HCT116 (cell line): Measurements from ENCODE around the gene CD300LB. TPM values are rescaled to one million over a fixed set of nuclear protein-coding genes. Genes with fewer than 3 reads are reported as not detected.
A peak's percentile ranks its signal among the peaks of the same experiment; 100 is the strongest.
"Not testable (repeated sequence)": the region's sequence is repeated elsewhere in the genome, so short reads cannot be mapped to it uniquely, and the experiment has no call there.

Experiments
- ATAC-seq: fragments of 200-7000 bp; cut with Tn5 transposase; 2 replicates; pipeline ENCODE4 v1.9.1; 2020; ENCODE audit warnings: mild to moderate bottlenecking, moderate library complexity
- BruUV-seq: library from RNA; stranded (reverse); fragments of 400-500 nt; replicated peaks from 2 replicates; lab custom pipeline; 2021; lab: Mats Ljungman, UMichigan
- CTCF ChIA-PET: fragments of 300-600 bp; sonication (Branson Sonifier 250); formaldehyde crosslinking; loops from one replicate; lab custom pipeline; 2021; ENCODE audit warnings: antibody characterized with exemption; lab: Charles Lee
- POLR2A ChIA-PET: fragments of 300-600, 350-600 bp; sonication (Branson Sonifier 250); formaldehyde crosslinking; loops from one replicate; lab custom pipeline; 2021; ENCODE audit warnings: antibody characterized with exemption; lab: Charles Lee
- RAD21 ChIA-PET, 2 experiments: fragments of 300-600 bp; sonication (Branson Sonifier 250); formaldehyde crosslinking; loops; one replicate each; lab custom pipeline; 2023; ENCODE audit warnings: low total read pairs in 2 of 2; ENCODE audit not compliant: uncharacterized antibody in 2 of 2, unreplicated experiment in 2 of 2, low non-redundant PET in 1 of 2; lab: Charles Lee
- DNase-seq: peaks from one replicate; pipeline ENCODE4 v3.0.0-alpha.2; 2010; ENCODE audit warnings: low read depth, low spot score
- H2AFZ ChIP-seq: fragments of 200-600 bp; shearing (Covaris generic), sonication (generic); 2 replicates; pipeline ENCODE4 v1.6.1; 2017; ENCODE audit warnings: low read depth, mixed run types, mixed read lengths, antibody characterized with exemption, low read length; ENCODE audit not compliant: poor library complexity, severe bottlenecking
- H3K27ac ChIP-seq: 2 replicates; pipeline ENCODE4 v1.5.1; 2012; ENCODE audit warnings: low read depth, low read length
- H3K27me3 ChIP-seq: fragments of 200-600 bp; sonication (generic); 2 replicates; pipeline ENCODE4 v1.6.1; 2016; ENCODE audit warnings: mixed run types, low read length, mixed read lengths; ENCODE audit not compliant: insufficient read depth
- H3K36me3 ChIP-seq, 2 experiments: fragments of 200-500 bp in 1 of 2; fragments of 200-600 bp in 1 of 2; sonication (Bioruptor generic) in 1 of 2; sonication (generic) in 1 of 2; 2 replicates each; pipeline versions ENCODE4 v1.5.1 to v1.6.1; 2014 to 2016; ENCODE audit warnings: low read length in 2 of 2, inconsistent platforms in 1 of 2, mixed read lengths in 1 of 2, mixed run types in 1 of 2; ENCODE audit not compliant: insufficient read depth in 2 of 2, control insufficient read depth in 1 of 2
- H3K4me1 ChIP-seq, 2 experiments: fragments of 200-600 bp in 1 of 2; sonication (generic) in 1 of 2; 2 replicates each; pipeline versions ENCODE4 v1.5.1 to v1.6.1; 2012 to 2017; ENCODE audit warnings: low read length in 2 of 2, inconsistent platforms in 1 of 2, mild to moderate bottlenecking in 1 of 2, mixed read lengths in 1 of 2, mixed run types in 1 of 2, moderate library complexity in 1 of 2; ENCODE audit not compliant: insufficient read depth in 2 of 2, control insufficient read depth in 1 of 2
- H3K4me2 ChIP-seq: fragments of 200-600 bp; sonication (generic); 2 replicates; pipeline ENCODE4 v1.6.1; 2017; ENCODE audit warnings: mixed run types, low read length, mixed read lengths
- H3K4me3 ChIP-seq, 2 experiments: fragments of 200-600 bp in 1 of 2; sonication (generic) in 1 of 2; replicated peaks in 1 of 2; 2 replicates each; pipeline ENCODE4 v1.5.1; 2011 to 2016; ENCODE audit warnings: low read length in 2 of 2, control low read depth in 1 of 2, low read depth in 1 of 2, mild to moderate bottlenecking in 1 of 2, mixed read lengths in 1 of 2, mixed run types in 1 of 2
- H3K79me2 ChIP-seq: fragments of 200-600 bp; sonication (generic); 2 replicates; pipeline ENCODE4 v1.6.1; 2017; ENCODE audit warnings: mild to moderate bottlenecking, mixed run types, low read length, moderate library complexity, mixed read lengths; ENCODE audit not compliant: insufficient read depth
- H3K9ac ChIP-seq: fragments of 200-600 bp; sonication (generic); 2 replicates; pipeline ENCODE4 v1.6.1; 2016; ENCODE audit warnings: low read length, mixed read lengths
- H3K9me2 ChIP-seq: fragments of 200-600 bp; sonication (generic), shearing (Covaris generic); 2 replicates; pipeline ENCODE4 v1.6.1; 2017; ENCODE audit warnings: mixed run types, mild to moderate bottlenecking, moderate library complexity; ENCODE audit not compliant: insufficient read depth
- H3K9me3 ChIP-seq, 2 experiments: fragments of 200-500 bp in 1 of 2; fragments of 200-600 bp in 1 of 2; sonication (Bioruptor generic) in 1 of 2; sonication (generic) in 1 of 2; 2 replicates each; pipeline ENCODE4 v1.6.1; 2014 to 2017; ENCODE audit warnings: low read length in 2 of 2, mixed read lengths in 2 of 2, inconsistent platforms in 1 of 2, low read depth in 1 of 2, mild to moderate bottlenecking in 1 of 2, mixed run types in 1 of 2, moderate library complexity in 1 of 2; ENCODE audit not compliant: control insufficient read depth in 1 of 2, insufficient read depth in 1 of 2
- H4K20me1 ChIP-seq: fragments of 200-600 bp; sonication (generic), shearing (Covaris generic); 2 replicates; pipeline ENCODE4 v1.6.1; 2017; ENCODE audit warnings: mixed run types, mild to moderate bottlenecking, moderate library complexity; ENCODE audit not compliant: insufficient read depth
- CTCF ChIP-seq, 3 experiments: fragments of 200-600 bp in 1 of 3; sonication (generic) in 1 of 3; IDR thresholded peaks in 2 of 3; conservative IDR thresholded peaks in 1 of 3; 2 replicates each; pipeline ENCODE4 v1.5.1; 2012 to 2017; ENCODE audit warnings: low read depth in 2 of 3, low read length in 2 of 3, antibody characterized with exemption in 1 of 3, borderline replicate concordance in 1 of 3, control low read depth in 1 of 3, mild to moderate bottlenecking in 1 of 3, mixed read lengths in 1 of 3, mixed run types in 1 of 3, moderate library complexity in 1 of 3; ENCODE audit not compliant: insufficient read depth in 1 of 3
- MAX ChIP-seq: IDR thresholded peaks from 2 replicates; pipeline ENCODE4 v1.6.1; 2012
- REST ChIP-seq: IDR thresholded peaks from 2 replicates; pipeline ENCODE4 v1.6.1; 2012; ENCODE audit warnings: low read depth
- intact Hi-C: fragments of 100-400 bp; cut with micrococcal nuclease; formaldehyde crosslinking; loops from 2 replicates; pipeline ENCODE4 v1.10.0; 2022
- total RNA-seq: library from RNA; stranded (reverse); gene quantifications from one replicate; pipeline ENCODE4 v1.2.1, GENCODE V29; 2021; ENCODE audit not compliant: unreplicated experiment

The CD300LB gene
- total RNA-seq, 1 experiment from 2014 or later, result not detected

- H3K9ac ChIP-seq, RAD21 ChIA-PET, H3K79me2 ChIP-seq, ATAC-seq, H3K4me3 ChIP-seq, H2AFZ ChIP-seq, H3K9me2 ChIP-seq, DNase-seq, H3K36me3 ChIP-seq, H4K20me1 ChIP-seq, H3K27ac ChIP-seq, BruUV-seq, H3K9me3 ChIP-seq, intact Hi-C loops, H3K4me2 ChIP-seq, POLR2A ChIA-PET: not testable (repeated sequence)
- peaks cover 25% of the 10 kb centered on the region for H3K27me3 ChIP-seq
- CTCF ChIA-PET, result interaction anchor here (0.9 to 1.6 kb wide), 2 partner anchors 7 to 206 kb away, joined by 3 to 10 read pairs; no protein-coding TSS in a partner anchor
- peaks cover 14 to 18% of the 10 kb centered on the region in 2 experiments for H3K4me1 ChIP-seq
These were observed 42.4 kb upstream of the CD300LB start for GRCh38 chr17:74573635-74574034.

- H4K20me1 ChIP-seq, result no peaks in the 10 kb centered on the region
- intact Hi-C loops, result no loop called here
- no TSS peak for BruUV-seq
- H3K4me1 ChIP-seq, result peaks cover 14 to 21% of the 10 kb centered on the region in 2 experiments
- peaks cover 25% of the 10 kb centered on the region for H3K27me3 ChIP-seq
- TF ChIP-seq CTCF (IDR thresholded peaks at IDR 0.05 in 2 of 3, conservative IDR thresholded peaks at IDR 0.05 in 1 of 3; ENCODE audit: borderline replicate concordance in 1 of 3, insufficient read depth in 1 of 3, low read depth in 2 of 3, low read length in 2 of 3) (peak in 2 of 3 experiments; percentile 58 to 65; a peak in 4 of 6 replicates), MAX (peak; percentile 54; the same call in 1 of the 2 replicates), REST (no peak)
- H3K4me3 ChIP-seq, result no peak overlapping the region
- H3K27ac ChIP-seq, result no peak overlapping the region
- H3K79me2 ChIP-seq, result no peaks in the 10 kb centered on the region
- no peak overlapping the region for H3K9ac ChIP-seq
- H3K36me3 ChIP-seq, result no peaks in the 10 kb centered on the region
- ChIA-PET POLR2A (no interaction called here), CTCF (interaction anchor here (0.8 to 2.2 kb wide), 4 partner anchors 9 to 19 kb away, joined by 3 to 6 read pairs (median 4); partner anchors contain the start of gene CD300LD), RAD21 (no interaction called here)
- H3K9me2 ChIP-seq, result no peaks in the 10 kb centered on the region
- no peak overlapping the region for H3K4me2 ChIP-seq
- ATAC-seq, result peak; percentile 55
- DNase-seq, result peak; percentile 18
- H3K9me3 ChIP-seq, result no peaks in the 10 kb centered on the region
- H2AFZ ChIP-seq, result no peak overlapping the region
These were observed 41.9 kb upstream of the CD300LB start for GRCh38 chr17:74573169-74573568.
